H1 (cell line): Measurements from ENCODE around the gene MAPK4. TPM values are rescaled to one million over a fixed set of nuclear protein-coding genes. Genes with fewer than 3 reads are reported as not detected.

Experiments used
- CTCF ChIA-PET: fragments of 300-600 bp; sonication (Branson Sonifier 250); formaldehyde crosslinking; loops from one replicate; lab custom pipeline; 2021; ENCODE audit not compliant: partially characterized antibody; lab: Charles Lee
- POLR2A ChIA-PET: fragments of 300-600 bp; sonication (Branson Sonifier 250); formaldehyde crosslinking; loops from one replicate; lab custom pipeline; 2021; ENCODE audit warnings: inconsistent platforms; ENCODE audit not compliant: partially characterized antibody; lab: Charles Lee
- DNase-seq, 2 experiments: peaks; one replicate each; pipeline versions ENCODE4 v3.0.0 to v3.0.0-alpha.2; 2010 to 2022; ENCODE audit warnings: low spot score in 2 of 2, low read depth in 1 of 2, mixed read lengths in 1 of 2
- FAIRE-seq: peaks from 2 replicates; lab custom pipeline; 2011; peaks lifted over from hg19 to GRCh38; lab: Jason Lieb, UNC
- H2AFZ ChIP-seq: 2 replicates; pipeline ENCODE4 v1.8.1; 2012; ENCODE audit warnings: low read length, inconsistent platforms
- H2AK5ac ChIP-seq: 2 replicates; pipeline ENCODE4 v1.6.1; 2013; ENCODE audit warnings: low read depth, low read length
- H2BK120ac ChIP-seq: replicated peaks from 2 replicates; pipeline ENCODE3; 2013; ENCODE audit warnings: low read depth, low read length, inconsistent platforms
- H2BK12ac ChIP-seq: 2 replicates; pipeline ENCODE4 v1.6.1; 2013; ENCODE audit warnings: low read depth, low read length
- H2BK15ac ChIP-seq: 2 replicates; pipeline ENCODE4 v1.6.1; 2013; ENCODE audit warnings: low read length
- H2BK20ac ChIP-seq: 2 replicates; pipeline ENCODE4 v1.6.1; 2013; ENCODE audit warnings: low read length
- H2BK5ac ChIP-seq: 2 replicates; pipeline ENCODE4 v1.6.1; 2013; ENCODE audit warnings: low read depth, low read length
- H3K14ac ChIP-seq: 2 replicates; pipeline ENCODE4 v1.6.1; 2013; ENCODE audit warnings: inconsistent platforms; ENCODE audit not compliant: insufficient read length
- H3K18ac ChIP-seq: 2 replicates; pipeline ENCODE4 v1.6.1; 2013; ENCODE audit warnings: low read length; ENCODE audit errors: extremely low read depth
- H3K23ac ChIP-seq: 2 replicates; pipeline ENCODE4 v1.6.1; 2013; ENCODE audit warnings: inconsistent platforms; ENCODE audit not compliant: insufficient read length
- H3K23me2 ChIP-seq: 2 replicates; pipeline ENCODE4 v1.6.1; 2013; ENCODE audit warnings: low read depth, low read length
- H3K27ac ChIP-seq: 2 replicates; pipeline ENCODE4 v1.6.1; 2011; ENCODE audit warnings: low read depth, low read length, inconsistent platforms
- H3K27me3 ChIP-seq, 4 experiments: replicated peaks in 1 of 4; 1 replicate in 1 of 4; 2 replicates in 3 of 4; pipeline versions ENCODE4 v1.6.1 to v1.8.1; 2011 to 2013; ENCODE audit warnings: low read length in 3 of 4, mild to moderate bottlenecking in 3 of 4, inconsistent platforms in 2 of 4, mixed read lengths in 2 of 4, moderate library complexity in 1 of 4; ENCODE audit not compliant: control insufficient read depth in 3 of 4, insufficient read depth in 3 of 4; ENCODE audit errors: extremely low read depth in 1 of 4
- H3K36me3 ChIP-seq, 4 experiments: 2 replicates each; pipeline versions ENCODE4 v1.6.1 to v1.8.1; 2011 to 2013; ENCODE audit warnings: mild to moderate bottlenecking in 4 of 4, low read length in 3 of 4, moderate library complexity in 2 of 4, control low read depth in 1 of 4, inconsistent platforms in 1 of 4; ENCODE audit not compliant: insufficient read depth in 4 of 4, control insufficient read depth in 2 of 4
- H3K4ac ChIP-seq: replicated peaks from 2 replicates; pipeline ENCODE3; 2013; ENCODE audit warnings: low read length, low read depth, mixed read lengths, inconsistent platforms; ENCODE audit not compliant: insufficient read length
- H3K4me1 ChIP-seq, 4 experiments: replicated peaks in 1 of 4; 1 replicate in 1 of 4; 2 replicates in 3 of 4; pipeline versions ENCODE4 v1.6.1 to v1.8.1; 2011 to 2013; ENCODE audit warnings: low read length in 3 of 4, inconsistent platforms in 2 of 4, mixed read lengths in 1 of 4; ENCODE audit not compliant: insufficient read depth in 4 of 4, control insufficient read depth in 3 of 4
- H3K4me2 ChIP-seq, 2 experiments: 2 replicates each; pipeline versions ENCODE4 v1.6.1 to v1.8.1; 2011 to 2013; ENCODE audit warnings: low read depth in 2 of 2, low read length in 2 of 2, control low read depth in 1 of 2, inconsistent platforms in 1 of 2, mild to moderate bottlenecking in 1 of 2; ENCODE audit not compliant: insufficient read depth in 1 of 2
- H3K4me3 ChIP-seq, 4 experiments: fragments of 200-600, 300-600 bp in 1 of 4; sonication (generic), shearing (Covaris generic), sonication (Bioruptor Twin) in 1 of 4; 2 replicates each; pipeline versions ENCODE4 v1.5.1 to v1.8.1; 2011 to 2016; ENCODE audit warnings: low read length in 4 of 4, low read depth in 3 of 4, control low read depth in 2 of 4, inconsistent platforms in 2 of 4, mild to moderate bottlenecking in 2 of 4, mixed read lengths in 1 of 4, moderate library complexity in 1 of 4; ENCODE audit not compliant: insufficient read depth in 2 of 4; ENCODE audit errors: extremely low read depth in 1 of 4
- H3K56ac ChIP-seq: replicated peaks from 2 replicates; pipeline ENCODE3; 2013; ENCODE audit warnings: low read depth, mild to moderate bottlenecking, mixed read lengths, low read length, inconsistent platforms; ENCODE audit not compliant: insufficient read length
- H3K79me1 ChIP-seq: 2 replicates; pipeline ENCODE4 v1.6.1; 2013; ENCODE audit warnings: low read depth, low read length, control low read depth
- H3K79me2 ChIP-seq, 2 experiments: 2 replicates each; pipeline versions ENCODE4 v1.6.1 to v1.8.1; 2012 to 2013; ENCODE audit warnings: low read length in 2 of 2, mild to moderate bottlenecking in 2 of 2, inconsistent platforms in 1 of 2; ENCODE audit not compliant: insufficient read depth in 2 of 2, control insufficient read depth in 1 of 2
- H3K9ac ChIP-seq, 4 experiments: replicated peaks in 1 of 4; 1 replicate in 1 of 4; 2 replicates in 3 of 4; pipeline versions ENCODE4 v1.6.1 to v1.8.1; 2011 to 2013; ENCODE audit warnings: low read depth in 3 of 4, low read length in 3 of 4, control low read depth in 2 of 4, mild to moderate bottlenecking in 2 of 4, moderate library complexity in 2 of 4, inconsistent platforms in 1 of 4; ENCODE audit errors: extremely low read depth in 1 of 4
- H3K9me3 ChIP-seq, 2 experiments: 2 replicates each; pipeline versions ENCODE4 v1.6.1 to v1.8.1; 2012 to 2013; ENCODE audit warnings: mild to moderate bottlenecking in 2 of 2, moderate library complexity in 2 of 2, control low read depth in 1 of 2, inconsistent platforms in 1 of 2, low read depth in 1 of 2, low read length in 1 of 2, mixed read lengths in 1 of 2; ENCODE audit not compliant: insufficient read depth in 2 of 2
- H4K20me1 ChIP-seq, 2 experiments: replicated peaks in 1 of 2; 2 replicates each; pipeline versions ENCODE3 to v1.8.1; 2011 to 2013; ENCODE audit warnings: inconsistent platforms in 2 of 2, low read length in 2 of 2, mild to moderate bottlenecking in 1 of 2; ENCODE audit not compliant: insufficient read depth in 2 of 2, control insufficient read depth in 1 of 2
- H4K5ac ChIP-seq: 2 replicates; pipeline ENCODE4 v1.6.1; 2013; ENCODE audit warnings: low read length, low read depth, mixed read lengths, inconsistent platforms; ENCODE audit not compliant: insufficient read length
- H4K8ac ChIP-seq: 2 replicates; pipeline ENCODE4 v1.8.0; 2013; ENCODE audit warnings: mild to moderate bottlenecking, moderate library complexity, low read length, inconsistent platforms; ENCODE audit not compliant: insufficient read depth; ENCODE audit errors: extremely low read depth
- H4K91ac ChIP-seq: replicated peaks from 2 replicates; pipeline ENCODE3; 2013; ENCODE audit warnings: low read length, mixed read lengths, inconsistent platforms; ENCODE audit not compliant: insufficient read length
- CHD1 ChIP-seq: IDR thresholded peaks from 2 replicates; pipeline ENCODE4 v1.6.1; 2012; ENCODE audit warnings: low read depth, low read length, improper control_type of control experiment
- CHD2 ChIP-seq: IDR thresholded peaks from 2 replicates; pipeline ENCODE4 v1.6.1; 2012; ENCODE audit warnings: low read length, improper control_type of control experiment
- EZH2 ChIP-seq: fragments of 200-600 bp; sonication (generic); IDR thresholded peaks from 2 replicates; pipeline ENCODE4 v1.7.1; 2012; ENCODE audit warnings: low read depth, mild to moderate bottlenecking, moderate library complexity, low read length, inconsistent platforms; ENCODE audit not compliant: severe bottlenecking
- HDAC2 ChIP-seq, 2 experiments: fragments of 300-600 bp in 1 of 2; sonication (generic) in 1 of 2; IDR thresholded peaks; 2 replicates each; pipeline ENCODE4 v1.6.1; 2011 to 2012; ENCODE audit warnings: low read depth in 2 of 2, low read length in 2 of 2, mild to moderate bottlenecking in 2 of 2, moderate library complexity in 2 of 2, borderline replicate concordance in 1 of 2, inconsistent platforms in 1 of 2
- KDM1A ChIP-seq: fragments of 200-600, 300-600 bp; sonication (generic); IDR thresholded peaks from 2 replicates; pipeline ENCODE4 v1.7.1; 2016; ENCODE audit warnings: mild to moderate bottlenecking, low read length, borderline replicate concordance
- RNF2 ChIP-seq: fragments of 200-900, 300-1000 bp; sonication (generic); IDR thresholded peaks from 2 replicates; pipeline ENCODE4 v1.7.1; 2016; ENCODE audit warnings: borderline replicate concordance, low read depth, mild to moderate bottlenecking, antibody characterized with exemption, low read length; ENCODE audit not compliant: poor library complexity, severe bottlenecking; ENCODE audit errors: missing control alignments
- SIRT6 ChIP-seq: IDR thresholded peaks from one replicate; pipeline ENCODE4 v1.7.1; 2012; ENCODE audit warnings: low read length, inconsistent platforms
- SP2 ChIP-seq: IDR thresholded peaks from 2 replicates; pipeline ENCODE4 v1.6.1; 2012; ENCODE audit warnings: mild to moderate bottlenecking, low read length, inconsistent platforms
- TCF12 ChIP-seq: IDR thresholded peaks from 2 replicates; pipeline ENCODE4 v1.6.1; 2011; ENCODE audit warnings: low read depth, mild to moderate bottlenecking, low read length
- WGBS, 2 experiments: shearing (Covaris generic) in 1 of 2; methylation state at CpG; one replicate each; pipeline versions ENCODE4 v1.1.6 to v1.1.7; 2013 to 2015; ENCODE audit warnings: low lambda C conversion rate in 2 of 2, mixed read lengths in 2 of 2, inconsistent platforms in 1 of 2, low coverage in 1 of 2, missing lambda C conversion rate in 1 of 2; ENCODE audit not compliant: insufficient replicate concordance in 2 of 2, insufficient coverage in 1 of 2, insufficient read length in 1 of 2; ENCODE audit errors: extremely low coverage in 1 of 2, missing lambda C conversion rate in 1 of 2; 5-methylcytosine and 5-hydroxymethylcytosine counted together
- polyA plus RNA-seq, 7 experiments: library from polyadenylated mRNA; depleted of rRNA in 3 of 7; stranded (reverse) in 5 of 7; unstranded in 2 of 7; fragments of >200 nt in 5 of 7; fragments of 200-250 nt in 2 of 7; gene quantifications; 1 replicate in 5 of 7; 2 replicates in 1 of 7; 4 replicates in 1 of 7; pipeline versions ENCODE4 v1.2.1 to v1.2.3, GENCODE V29; 2011 to 2013; ENCODE audit warnings: missing spikeins in 2 of 7, mixed read lengths in 2 of 7
- total RNA-seq: library from RNA; stranded (reverse); fragmentation: NEBNext Ultra II Directional; extraction: Animal tissue kit (Norgen Biotek cat#: 25700); gene quantifications from 2 replicates; pipeline ENCODE4 v1.2.1, GENCODE V29; 2021
- TF ChIP-seq, protein P1 (sequence below): IDR thresholded peaks from 2 replicates; pipeline ENCODE4 v1.6.1; 2012; ENCODE audit warnings: low read length, inconsistent platforms
- TF ChIP-seq, protein P2 (sequence below): IDR thresholded peaks from 2 replicates; pipeline ENCODE4 v1.6.1; 2012; ENCODE audit warnings: inconsistent platforms

MAPK4 gene
- total and polyA plus RNA-seq, 2 of the 8 experiments (the other 6 are each of a cell fraction or from before 2014, with no cell fraction given) = 3.2 to 3.7 TPM

DNA sequence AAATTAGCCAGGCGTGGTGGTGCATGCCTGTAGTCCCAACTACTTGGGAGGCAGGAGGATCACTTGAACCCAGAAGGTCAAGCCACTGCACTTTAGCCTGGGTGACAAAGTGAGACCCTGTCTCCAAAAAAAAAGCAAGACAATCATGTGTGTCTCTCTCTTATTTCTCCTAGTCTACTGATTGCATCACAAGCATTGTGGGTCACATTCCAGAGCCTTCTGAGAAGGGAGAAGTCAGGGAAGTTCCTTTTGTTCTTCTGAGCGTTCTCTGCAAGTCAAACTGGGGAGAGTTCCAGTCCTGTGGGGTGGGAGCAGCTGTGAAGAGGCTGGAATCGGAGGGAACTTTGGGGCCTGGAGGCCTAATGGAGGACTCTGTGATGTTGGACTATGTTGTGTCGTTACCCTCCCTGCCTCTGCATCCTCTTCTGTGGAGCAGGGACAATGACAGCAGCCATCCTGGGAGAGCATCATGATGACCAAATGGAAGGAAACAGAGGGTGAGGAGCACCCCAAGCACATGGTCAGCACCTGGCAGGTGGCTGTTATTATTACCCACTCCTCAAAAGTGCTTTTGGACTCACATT is 144.6 kb downstream of the MAPK4 start:
- WGBS, 2 experiments = 83% methylated on average over 4 of the region's 4 CpGs; no CpG with 5 or more reads in 1 of the 2 experiments
- Histone ChIP-seq H3K4me3 (no peak overlapping the region), H3K18ac (no peak overlapping the region), H4K91ac (no peak overlapping the region), H2BK120ac (no peak overlapping the region), H3K79me1 (no peaks in the 10 kb centered on the region), H3K14ac (no peak overlapping the region), H2AK5ac (no peak overlapping the region), H3K4ac (no peak overlapping the region), H4K5ac (no peak overlapping the region), H4K20me1 (no peaks in the 10 kb centered on the region), H3K23me2 (no peaks in the 10 kb centered on the region), H3K36me3 (no peaks in the 10 kb centered on the region), H2BK5ac (no peak overlapping the region), H3K4me1 (peaks cover 3 to 12% (median 6%) of the 10 kb centered on the region in 4 experiments; a peak in 4 of 7 replicates), H2BK12ac (no peak overlapping the region), H3K23ac (no peak overlapping the region), H3K4me2 (no peak overlapping the region), H4K8ac (no peak overlapping the region), H3K79me2 (no peaks in the 10 kb centered on the region), H2AFZ (no peak overlapping the region), H3K27me3 (no peaks in the 10 kb centered on the region), H3K27ac (no peak overlapping the region), H2BK20ac (no peak overlapping the region), H3K9me3 (no peaks in the 10 kb centered on the region), H3K9ac (no peak overlapping the region), H2BK15ac (no peak overlapping the region), H3K56ac (no peak overlapping the region)
- FAIRE-seq (no peak), DNase-seq (no peak)
- ChIA-PET POLR2A (interaction anchor here (0.6 to 1.2 kb wide), 3 partner anchors 13 to 62 kb away, joined by 3 read pairs; no protein-coding TSS in a partner anchor), CTCF (interaction anchor here (1.2 to 2.1 kb wide), 3 partner anchors 17 to 42 kb away, joined by 4 to 6 read pairs (median 5); no protein-coding TSS in a partner anchor)
- TF ChIP-seq EZH2 = no peak
- no peak for TF ChIP-seq TCF12
- TF ChIP-seq CHD1 = no peak
- no peak for TF ChIP-seq SP2
- TF ChIP-seq SIRT6 = no peak
- no peak for TF ChIP-seq KDM1A
- TF ChIP-seq, protein P1, sequence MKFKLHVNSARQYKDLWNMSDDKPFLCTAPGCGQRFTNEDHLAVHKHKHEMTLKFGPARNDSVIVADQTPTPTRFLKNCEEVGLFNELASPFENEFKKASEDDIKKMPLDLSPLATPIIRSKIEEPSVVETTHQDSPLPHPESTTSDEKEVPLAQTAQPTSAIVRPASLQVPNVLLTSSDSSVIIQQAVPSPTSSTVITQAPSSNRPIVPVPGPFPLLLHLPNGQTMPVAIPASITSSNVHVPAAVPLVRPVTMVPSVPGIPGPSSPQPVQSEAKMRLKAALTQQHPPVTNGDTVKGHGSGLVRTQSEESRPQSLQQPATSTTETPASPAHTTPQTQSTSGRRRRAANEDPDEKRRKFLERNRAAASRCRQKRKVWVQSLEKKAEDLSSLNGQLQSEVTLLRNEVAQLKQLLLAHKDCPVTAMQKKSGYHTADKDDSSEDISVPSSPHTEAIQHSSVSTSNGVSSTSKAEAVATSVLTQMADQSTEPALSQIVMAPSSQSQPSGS = no peak
- TF ChIP-seq, protein P2, sequence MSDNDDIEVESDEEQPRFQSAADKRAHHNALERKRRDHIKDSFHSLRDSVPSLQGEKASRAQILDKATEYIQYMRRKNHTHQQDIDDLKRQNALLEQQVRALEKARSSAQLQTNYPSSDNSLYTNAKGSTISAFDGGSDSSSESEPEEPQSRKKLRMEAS = no peak
- no peak for TF ChIP-seq RNF2
- no peak for TF ChIP-seq CHD2
- TF ChIP-seq HDAC2 (IDR thresholded peaks at IDR 0.05; ENCODE audit: borderline replicate concordance in 1 of 2, low read depth in 2 of 2, low read length in 2 of 2) = no peak
